ENCODE data around the gene ADAMTSL5.
"Not testable (repeated sequence)": the region's sequence is repeated elsewhere in the genome, so short reads cannot be mapped to it uniquely, and the experiment has no call there.

The ADAMTSL5 gene

DNA sequence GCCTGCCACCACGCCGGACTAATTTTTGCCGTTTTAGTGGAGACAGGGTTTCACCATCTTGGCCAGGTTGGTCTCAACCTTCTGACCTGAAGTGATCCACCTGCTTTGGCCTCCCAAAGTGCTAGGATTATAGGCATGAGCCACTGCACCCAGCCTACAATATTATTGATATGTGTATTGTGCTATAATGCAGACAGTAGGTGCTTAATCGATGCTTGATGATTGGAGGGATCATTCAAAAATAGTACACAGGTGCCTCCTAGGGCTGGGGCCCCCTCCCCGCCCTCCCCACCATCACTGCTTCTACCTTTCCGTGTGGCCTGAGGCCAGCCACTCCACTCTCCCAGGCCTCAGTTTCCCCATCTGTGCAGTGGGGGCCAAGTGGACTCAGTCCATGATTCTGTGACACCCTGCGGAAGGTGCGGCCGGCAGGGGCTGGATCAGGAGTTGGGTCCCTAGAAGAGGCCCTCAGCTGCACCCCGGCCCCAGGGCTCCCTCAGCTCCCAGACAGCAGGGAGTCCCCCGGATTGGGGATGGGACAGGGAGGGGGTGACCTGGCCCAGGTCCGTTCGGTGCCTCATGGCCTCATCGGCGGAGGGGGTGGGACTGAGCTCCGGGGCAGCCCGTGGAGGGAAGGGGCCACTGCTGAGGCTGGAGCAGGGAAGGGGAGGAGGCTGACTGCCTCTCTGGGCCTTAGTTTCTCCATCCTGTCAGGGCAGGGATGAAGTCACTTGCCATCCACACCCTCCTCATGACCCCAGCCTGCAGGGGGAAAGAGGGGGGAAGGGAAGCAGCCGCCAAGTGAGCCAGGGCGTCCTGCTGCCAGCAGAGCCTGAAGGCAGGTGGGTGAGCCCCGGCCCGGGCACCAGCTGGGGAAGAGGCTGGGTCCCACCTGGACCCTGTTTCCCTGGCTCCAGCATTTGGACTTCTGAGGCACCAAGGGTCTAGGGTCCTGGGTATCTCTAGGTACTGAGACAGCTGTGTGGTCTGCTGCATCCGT is 1.2 kb downstream of the ADAMTSL5 start:
- no peak for DNase-seq

- DNase-seq, result no peak
Observed at GRCh38 chr19:1510807-1511206, 2.0 kb downstream of the ADAMTSL5 start.

GRCh38 chr19:1510442-1510806 is 2.4 kb downstream of the ADAMTSL5 start:
- DNase-seq, result no peak

DNA sequence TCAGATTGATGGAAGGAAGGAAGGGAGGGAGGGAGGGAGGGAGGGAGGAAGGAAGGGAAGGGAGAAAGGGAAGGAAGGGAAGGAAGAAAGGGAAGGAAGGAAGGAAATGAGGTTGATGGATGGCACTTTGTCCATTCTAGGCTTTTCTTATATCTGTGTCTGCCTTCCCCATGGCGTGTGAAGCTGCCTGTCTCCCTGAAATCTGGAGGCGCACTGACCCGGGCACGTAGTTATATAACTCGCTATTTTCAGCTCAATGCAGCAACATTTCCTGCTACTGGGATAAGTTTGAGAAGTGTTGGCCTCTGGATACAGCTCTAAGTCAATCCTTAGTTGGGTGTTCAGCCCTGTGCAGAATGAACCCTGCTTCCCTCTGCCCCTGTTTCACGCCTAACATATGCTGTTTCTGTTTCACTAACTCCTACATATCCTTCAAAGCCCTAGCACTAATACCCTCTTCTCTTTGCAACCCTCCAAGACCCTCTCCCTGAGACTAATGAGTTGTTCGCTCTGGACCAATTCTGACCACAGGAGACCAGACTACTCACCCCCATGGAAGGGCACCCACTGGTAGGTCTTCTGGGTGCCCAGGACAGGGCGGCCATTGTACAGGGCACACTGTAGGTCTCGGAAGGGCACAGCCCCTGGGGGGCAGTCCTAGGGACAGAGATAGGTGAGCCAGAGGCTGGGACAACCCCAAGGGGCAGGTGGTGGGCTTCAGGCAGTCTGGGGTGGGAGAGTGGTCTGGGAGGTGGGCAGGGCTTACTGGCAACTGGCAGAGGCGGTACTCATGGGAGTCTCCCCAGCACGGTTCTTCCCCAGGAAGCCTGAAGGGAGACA is 3.0 kb downstream of the ADAMTSL5 start:
- no peak for DNase-seq

DNA sequence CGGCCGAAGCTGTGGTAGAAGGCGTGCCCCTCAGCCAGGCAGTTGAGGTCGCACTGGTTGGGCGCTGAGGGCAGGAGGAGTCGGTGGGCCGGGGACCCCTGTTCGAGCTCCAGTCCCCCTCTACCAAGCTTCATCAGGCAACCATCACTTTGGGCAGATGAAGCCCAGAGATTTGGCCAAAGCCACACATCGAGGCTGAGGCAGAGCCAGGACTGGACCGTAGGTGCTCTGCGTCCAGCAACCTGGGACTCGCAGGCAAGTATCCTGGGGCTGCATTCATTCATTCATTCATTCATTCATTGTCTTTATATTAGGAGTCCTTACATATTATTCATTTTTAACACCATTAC is 4.3 kb downstream of the ADAMTSL5 start:
- DNase-seq, result no peak

DNA sequence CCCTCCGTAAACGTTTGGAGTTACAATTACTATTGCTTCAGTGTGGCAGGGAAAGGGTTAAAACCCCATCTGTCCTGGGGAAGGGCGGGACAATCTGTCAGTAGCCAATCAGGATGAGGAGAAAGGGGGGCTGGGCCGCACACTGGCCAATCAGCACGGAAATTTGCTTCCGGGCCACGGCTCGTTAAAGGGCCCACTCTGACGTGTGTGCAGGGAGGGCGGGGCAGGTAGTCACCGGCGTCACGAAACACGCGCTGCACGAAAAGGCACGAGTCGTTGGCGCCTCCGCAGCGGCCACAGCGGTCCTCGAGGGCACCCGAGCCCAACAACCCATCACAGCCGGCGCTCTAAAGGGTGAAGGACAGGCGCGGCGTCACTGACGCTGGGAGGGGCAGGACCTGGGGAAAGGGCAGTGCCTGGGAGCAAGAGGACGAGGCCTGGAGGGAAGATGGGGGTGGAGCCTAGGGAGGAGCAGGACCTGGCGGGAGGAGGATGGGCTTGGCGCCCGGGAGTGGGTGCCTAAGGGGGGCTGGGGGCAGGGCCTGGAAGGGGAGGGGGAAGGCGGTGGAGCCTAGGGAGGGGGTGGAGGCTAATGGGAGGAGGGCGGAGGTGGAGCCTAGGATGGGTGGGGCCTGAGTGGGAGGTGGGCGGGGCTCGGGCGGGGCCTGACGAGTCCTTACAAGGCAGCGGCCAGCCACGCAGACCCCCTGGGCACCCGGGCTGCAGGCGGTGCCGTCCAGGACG is 4.9 kb downstream of the ADAMTSL5 start:
- peak; percentile 92 for DNase-seq

DNA sequence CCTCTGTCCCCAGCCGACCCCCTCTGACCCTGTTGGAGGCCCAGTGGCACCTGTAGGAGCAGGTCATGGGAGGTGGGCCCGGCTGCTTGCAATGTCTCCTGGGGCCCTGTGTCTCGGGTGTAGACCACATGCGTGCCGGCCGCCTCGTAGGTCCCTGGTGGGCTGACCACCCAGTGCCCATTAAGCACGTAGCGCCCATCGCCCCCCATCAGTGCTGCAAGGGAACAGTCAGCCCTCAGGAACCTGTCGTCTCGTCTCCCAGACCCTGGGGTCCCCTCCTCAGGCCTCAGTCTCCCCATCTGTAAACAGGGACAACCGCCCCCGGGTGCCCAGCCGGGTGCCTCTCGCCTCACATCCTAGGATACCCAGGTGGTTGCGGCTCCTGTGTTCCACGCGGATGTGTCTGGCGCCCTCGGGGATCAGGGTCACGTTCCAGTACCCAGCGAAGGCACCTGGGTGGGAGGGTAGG is 5.6 kb downstream of the ADAMTSL5 start:
- DNase-seq, result no peak

GRCh38 chr19:1505991-1506881 is 6.6 kb downstream of the ADAMTSL5 start:
- DNase-seq, result no peak

- DNase-seq, result no peak
Observed at GRCh38 chr19:1505012-1505411, 7.8 kb downstream of the ADAMTSL5 start.

DNA sequence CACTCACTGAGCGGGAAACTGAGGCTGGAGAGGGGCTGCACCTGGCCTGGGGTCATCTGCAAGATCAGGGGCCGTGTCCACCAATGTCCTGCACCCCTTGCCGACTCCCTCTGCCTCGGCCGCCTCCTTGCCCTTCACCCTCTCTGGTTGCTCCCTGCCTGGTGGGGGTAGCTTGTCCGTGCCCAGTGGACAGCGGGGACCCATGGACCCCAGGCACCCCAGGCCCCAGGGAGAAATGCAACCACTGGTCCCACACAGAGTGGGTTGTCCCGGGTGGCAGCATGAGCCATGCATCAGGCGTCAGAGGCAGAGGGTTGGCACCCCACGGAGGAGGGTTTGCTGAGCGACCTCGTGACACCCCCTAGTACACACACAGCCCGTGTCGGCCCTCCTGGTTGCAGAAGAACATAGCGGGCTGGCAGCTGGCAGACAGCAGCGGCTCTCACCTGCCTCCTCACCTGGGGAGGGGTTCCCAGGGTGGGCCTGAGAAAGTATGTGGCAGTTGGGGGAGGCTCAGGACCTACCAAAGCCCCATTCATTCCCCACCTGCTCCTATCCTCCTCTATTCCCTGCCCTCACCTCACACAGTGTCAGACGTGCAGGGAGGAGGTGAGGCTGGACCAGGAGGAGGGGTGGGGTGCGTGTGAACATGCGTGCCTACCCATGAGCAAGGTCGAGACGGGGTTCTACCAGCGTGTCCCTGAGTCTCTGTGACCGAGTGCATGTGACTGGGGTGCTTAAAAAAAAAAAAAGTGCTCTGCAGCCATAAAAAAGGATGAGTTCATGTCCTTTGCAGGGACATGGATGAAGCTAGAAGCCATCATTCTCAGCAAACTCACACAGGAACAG is 8.7 kb downstream of the ADAMTSL5 start:
- DNase-seq, result no peak

- DNase-seq, result peak; percentile 48
Observed at GRCh38 chr19:1503089-1503924, 9.5 kb downstream of the ADAMTSL5 start.

DNA sequence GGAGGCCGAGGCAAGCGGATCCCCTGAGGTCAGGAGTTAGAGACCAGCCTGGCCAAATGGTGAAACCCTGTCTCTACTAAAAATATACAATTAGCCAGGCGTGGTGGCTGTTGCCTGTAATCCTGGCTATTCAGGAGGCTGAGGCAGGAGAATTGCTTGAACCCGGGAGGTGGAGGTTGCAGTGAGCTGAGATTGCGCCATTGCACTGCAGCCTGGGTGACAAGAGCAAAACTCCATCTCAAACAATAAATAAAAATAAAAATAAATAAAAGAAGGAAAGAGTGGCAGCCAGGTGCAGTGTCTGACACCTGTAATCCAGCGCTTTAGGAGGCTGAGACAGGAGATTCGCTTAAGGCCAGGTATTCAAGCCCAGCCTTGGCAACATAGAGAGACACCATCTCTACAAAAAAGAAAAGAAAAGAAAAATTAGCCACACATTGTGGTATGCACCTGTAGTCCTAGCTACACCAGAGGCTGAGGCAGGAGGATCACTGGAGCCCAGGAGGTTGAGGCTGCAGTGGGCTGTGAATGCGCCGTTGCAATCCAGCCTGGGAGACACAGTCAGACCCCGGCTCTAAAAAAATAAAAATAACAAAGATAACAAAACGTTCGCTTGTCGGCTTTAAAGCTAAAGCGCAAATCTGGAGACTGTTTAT is 10.3 kb downstream of the ADAMTSL5 start:
- DNase-seq, result no peak

- no peak for DNase-seq
Observed at GRCh38 chr19:1501200-1501595, 11.6 kb downstream of the ADAMTSL5 start.

DNA sequence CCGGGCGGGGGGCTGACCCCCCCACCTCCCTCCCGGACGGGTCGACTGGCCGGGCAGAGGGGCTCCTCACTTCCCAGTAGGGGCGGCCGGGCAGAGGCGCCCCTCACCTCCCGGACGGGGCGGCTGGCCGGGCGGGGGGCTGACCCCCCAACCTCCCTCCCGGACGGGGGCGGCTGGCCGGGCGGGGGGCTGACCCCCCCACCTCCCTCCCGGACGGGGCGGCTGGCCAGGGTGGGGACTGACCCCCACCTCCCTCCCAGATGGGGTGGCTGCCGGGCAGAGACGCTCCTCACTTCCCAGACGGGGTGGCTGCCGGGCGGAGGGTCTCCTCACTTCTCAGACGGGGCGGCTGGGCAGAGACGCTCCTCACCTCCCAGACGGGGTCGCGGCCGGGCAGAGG is 13.6 kb downstream of the ADAMTSL5 start:
- not testable (repeated sequence) for DNase-seq

DNA sequence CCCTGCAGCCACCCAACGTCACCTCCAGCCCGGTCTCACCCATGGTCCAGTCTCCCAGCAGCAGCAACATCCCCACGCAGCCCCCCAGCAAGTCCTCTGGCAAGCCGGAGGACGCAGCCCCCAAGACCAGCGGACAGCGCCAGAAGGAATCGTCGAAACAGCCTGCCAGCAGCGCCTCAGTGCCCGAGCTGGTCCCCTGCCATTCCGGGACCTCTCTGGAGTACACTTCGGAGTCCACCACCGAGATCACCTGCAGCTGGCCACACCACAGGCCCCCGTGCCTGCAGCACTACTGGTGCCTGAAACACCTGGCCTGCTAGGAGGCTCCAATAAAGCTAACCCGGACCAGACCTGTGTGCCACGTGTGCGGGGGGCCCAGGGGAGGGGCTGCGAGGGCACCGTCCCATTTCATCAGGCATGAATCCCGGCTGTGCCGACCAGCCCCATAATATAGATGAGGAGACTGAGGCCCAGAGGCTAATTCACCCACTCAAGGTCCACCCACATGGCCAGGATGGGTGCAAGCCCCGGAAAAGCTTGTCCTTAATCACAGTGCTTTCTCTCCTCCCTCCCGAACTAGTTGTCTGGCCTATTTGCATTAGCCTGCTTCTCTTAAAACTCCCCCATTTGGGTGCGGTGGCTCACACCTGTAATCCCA is 15.1 kb downstream of the ADAMTSL5 start:
- DNase-seq, result no peak

GRCh38 chr19:1496714-1497577 is 15.9 kb downstream of the ADAMTSL5 start:
- DNase-seq, result no peak

DNA sequence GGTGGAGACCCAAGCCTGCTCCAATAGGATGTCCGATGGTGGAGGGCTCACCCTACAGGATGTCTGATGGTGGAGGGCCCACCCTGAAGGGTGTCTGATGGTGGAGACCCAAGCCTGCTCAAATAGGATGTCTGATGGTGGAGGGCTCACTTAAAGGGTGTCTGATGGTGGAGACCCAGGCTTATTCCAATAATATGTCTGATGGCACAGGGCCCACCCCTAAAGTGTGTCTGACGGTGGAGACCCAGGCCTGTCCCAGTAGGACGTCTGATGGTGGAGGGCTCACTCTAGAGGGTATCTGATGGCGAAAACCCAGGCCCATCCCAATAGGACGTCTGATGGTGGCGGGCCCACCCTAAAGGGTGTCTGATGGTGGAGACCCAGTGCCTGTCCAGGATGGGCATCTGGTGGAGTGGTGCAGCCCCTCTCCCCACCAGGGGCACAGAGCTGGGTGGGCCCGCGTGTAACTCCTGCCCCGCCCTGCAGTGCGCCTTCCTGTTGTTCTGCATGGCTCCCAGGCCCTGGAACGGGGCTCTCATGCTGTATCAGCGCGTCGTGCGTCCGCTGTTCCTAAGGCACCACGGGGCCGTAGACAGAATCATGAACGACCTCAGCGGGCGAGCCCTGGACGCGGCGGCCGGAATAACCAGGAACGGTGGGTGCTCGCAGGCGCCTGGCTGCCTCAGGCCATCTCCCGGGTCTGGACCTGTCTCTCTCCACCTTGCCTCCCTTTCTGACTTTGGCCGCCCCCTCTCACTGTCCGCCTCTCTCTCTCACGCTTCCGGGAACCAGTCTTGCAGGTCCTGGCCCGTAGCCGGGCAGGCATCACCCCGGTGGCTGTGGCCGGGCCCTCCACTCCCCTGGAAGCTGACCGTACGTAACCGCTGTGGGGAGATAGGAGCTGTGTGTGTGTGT is 16.8 kb downstream of the ADAMTSL5 start:
- no peak for DNase-seq
